GM19467 (cell line): ENCODE data around the gene DTNBP1.
A peak's percentile ranks its signal among the peaks of the same experiment; 100 is the strongest.

Source experiments
- ATAC-seq: cut with Tn5 transposase; IDR thresholded peaks from one replicate; pipeline ENCODE4 v1.9.1; 2021; ENCODE audit warnings: mild to moderate bottlenecking, moderate library complexity; ENCODE audit not compliant: unreplicated experiment

Gene DTNBP1

DNA sequence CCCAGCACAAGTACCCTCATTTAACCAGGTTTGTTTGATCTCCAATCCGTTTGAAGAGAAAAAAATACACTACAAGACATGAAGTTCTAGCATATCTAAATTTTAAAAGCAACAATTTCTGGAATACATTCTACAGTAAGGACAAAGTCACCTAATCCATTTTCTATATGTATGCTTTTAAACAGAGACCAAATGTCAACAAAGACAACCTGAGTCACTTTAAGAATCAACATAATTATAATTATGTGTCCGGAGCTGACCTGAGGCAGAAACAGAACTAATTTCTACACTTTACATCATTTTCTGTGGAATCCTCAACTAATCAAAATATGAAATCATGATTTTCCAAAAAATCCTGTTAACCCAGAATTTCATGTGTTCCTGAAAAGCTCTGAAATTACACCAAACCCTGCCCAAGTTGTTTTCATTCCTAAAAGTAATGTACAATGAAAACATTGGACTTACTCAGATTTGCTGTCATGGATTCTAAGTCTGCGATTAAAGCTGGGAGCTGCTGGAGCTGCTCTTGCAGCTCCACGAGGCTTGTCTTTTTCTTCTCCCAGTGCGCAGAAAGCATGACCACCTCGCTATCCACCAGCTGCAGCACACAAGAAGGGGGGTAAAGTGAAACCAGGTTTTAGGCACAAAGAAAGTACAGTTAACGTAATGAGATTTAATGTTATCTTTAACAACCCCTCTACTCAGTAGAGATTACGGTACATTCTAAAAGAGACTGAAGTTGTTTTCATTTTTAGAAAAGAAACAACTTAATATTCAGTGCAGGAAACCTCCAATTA, 35.8 kb downstream of the DTNBP1 start:
- ATAC-seq, result no peak

DNA sequence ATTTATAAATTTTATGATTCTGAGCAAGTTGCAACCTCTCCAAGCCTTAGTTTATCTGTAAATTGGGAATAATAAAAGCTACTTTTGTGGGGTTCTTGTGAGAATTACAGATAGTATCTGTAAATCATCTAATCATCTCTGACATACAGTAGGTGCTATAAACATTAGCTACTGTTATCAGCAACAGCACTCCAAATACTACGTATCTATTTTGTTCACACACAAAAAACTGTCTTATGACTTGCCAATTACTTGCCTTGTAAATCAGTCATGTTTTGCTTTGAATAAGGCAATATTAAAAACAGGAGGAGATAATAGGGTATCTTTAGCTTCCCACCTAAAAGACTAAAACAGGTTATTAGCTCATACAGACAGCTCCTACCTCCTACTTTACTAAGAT, 36.7 kb downstream of the DTNBP1 start:
- no peak for ATAC-seq

DNA sequence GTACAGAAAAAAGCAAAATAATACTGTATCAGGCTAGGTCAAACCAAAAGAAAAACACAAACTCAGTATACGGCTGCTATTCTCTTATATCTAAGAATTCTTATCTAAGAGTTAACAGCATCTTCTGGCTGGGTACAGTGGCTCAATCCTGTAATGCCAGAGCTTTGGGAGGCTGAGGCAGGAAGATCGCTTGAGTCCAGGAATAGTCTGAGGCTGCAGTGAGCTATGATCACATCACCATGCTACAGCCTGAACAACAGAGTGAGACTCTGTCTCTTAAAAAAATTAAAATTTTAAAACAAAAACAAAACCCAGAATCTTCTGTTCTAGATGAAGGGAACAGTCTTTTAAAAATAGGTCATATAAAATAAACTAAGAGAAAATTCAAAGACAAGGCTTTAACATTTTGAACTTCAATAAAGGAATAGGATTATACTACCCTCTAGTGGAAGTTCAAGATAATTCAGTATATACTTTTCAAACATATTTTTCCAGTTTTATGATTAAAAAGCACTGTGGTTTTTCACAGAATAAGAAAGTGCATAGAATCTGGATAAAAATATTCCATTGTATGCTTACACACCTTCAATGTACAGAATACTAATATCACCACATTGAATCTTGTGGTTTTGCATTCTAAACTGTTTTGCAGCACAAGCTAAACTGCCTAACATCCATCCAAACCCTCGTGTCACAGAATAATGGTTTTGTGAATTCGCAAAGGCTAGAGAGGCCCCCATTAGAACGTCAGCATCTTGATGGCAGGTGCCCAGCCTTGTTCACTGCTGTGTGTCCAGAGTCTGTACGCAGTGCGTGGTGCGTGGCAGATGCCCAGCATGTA, 39.3 kb downstream of the DTNBP1 start:
- no peak for ATAC-seq

DNA sequence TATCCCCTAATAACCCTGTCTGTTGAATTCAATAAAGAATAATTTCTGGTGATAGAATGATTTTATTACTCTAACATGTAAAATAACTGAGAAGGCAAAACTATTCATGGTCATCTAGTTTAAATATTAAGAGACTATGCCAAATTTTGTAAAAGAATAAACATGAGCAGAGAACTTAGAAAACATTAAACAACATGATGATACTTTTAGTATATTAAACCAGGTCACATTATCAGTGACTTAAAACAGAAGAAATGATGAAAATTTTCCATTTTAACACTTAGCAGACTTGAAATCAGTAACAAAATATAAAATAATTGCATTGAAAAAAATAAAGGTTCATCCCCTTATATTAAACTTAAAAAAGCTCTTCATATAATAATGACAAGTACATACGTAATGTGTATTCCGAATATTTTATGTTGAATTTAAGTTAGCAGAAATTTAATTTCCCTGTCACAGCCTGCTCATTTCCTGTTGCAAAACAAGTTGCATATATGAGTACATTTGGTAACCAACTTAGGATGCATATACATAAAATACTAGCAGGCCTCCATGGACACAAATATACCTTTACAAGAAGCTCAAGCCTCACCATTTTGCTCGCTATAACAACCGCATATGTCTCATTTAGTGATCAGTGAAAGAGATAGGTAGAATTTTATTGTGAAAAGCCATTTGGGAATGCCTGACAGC, 40.6 kb downstream of the DTNBP1 start:
- ATAC-seq, result no peak

DNA sequence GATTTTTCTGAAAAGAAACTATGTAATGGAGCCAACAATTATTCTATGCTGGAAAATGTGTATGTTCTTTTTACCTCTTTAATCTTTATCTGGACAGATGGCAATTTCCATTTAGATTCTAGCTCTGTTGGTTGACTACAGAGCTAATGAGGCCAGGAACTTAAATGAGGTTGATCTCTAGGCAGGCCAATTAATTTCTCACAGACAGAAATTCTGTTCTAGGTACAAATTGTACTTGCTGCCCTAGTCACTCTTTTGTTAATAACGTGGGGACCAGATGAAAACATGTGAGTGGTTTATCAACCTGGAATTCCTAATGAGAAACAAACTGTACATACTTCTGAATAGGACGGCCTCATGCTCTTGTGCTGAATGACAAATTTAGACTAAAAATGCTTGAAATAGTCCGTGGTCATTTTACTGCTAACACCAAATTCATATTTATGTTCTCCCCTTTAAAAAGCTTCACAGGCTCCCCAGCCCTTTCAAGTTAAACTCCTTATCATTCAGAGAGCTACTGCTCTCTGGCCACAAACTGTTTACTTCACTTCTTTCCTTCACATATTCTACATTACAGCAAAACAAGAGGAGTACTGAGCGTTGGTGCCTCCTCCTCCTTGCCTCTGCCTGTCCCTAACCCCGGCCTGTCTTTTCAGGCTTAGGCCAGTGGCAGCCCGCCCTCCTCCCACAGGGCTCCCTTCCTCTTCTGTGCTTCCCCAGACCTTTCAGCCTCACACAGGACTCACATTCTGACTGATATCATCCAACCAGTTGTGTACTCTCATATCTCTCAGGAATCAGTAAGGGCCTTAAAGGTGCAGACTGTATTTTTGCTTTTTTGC, 41.4 kb downstream of the DTNBP1 start:
- ATAC-seq, result peak; percentile 67

DNA sequence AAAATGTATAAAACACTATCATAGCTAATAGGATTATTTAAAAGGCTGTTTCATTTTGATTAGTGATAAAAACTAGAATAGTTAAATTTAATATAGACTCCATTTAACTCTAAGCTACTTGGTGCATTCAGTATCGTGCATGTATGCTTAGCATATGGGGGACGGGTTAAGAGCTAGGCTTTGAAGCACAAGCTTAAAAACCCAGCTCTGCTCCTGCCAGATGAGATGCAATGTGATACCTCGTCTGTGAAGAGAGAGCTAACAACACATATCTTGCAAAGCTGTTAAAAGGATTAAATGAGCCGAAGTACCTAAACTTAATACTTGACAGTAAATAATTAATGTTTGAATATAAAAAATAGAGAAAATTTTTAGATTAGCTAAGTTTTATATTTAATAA, 42.2 kb downstream of the DTNBP1 start:
- no peak for ATAC-seq

DNA sequence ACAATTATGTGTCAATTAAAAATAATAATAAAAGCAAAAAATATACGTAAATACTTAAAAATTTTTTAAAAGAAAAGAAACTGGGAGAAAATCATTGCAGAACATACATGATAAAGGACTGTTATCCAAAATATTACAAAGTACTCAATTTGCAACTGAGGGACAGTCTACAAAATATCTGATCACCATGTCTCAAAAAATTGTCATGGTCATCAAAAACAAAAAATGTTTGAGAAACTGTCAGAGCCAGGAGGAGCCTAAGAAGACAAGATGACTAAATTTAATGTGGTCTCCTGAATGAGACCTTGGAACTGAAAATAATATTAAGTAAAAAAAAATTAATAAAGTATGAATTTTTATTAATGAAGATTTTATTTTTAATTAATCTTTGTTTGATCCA, 43.5 kb downstream of the DTNBP1 start:
- no peak for ATAC-seq

DNA sequence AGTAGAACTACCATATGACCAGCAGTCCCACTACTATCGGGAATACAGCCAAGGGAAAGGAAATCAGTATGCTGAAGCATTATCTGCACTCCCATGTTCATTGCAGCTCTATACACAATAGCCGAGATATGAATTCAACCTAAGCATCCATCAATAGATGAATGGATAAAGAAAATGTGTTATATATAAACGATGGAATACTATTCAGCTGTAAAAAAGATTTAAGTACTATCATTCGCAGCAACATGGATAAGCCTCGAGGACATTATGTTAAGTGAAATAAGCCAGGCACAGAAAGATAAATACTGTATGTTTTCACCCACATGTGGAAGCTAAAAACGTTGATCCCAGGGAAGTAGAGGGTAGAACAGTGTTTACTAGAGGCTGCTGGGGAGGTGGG, 44.1 kb downstream of the DTNBP1 start:
- ATAC-seq, result no peak

DNA sequence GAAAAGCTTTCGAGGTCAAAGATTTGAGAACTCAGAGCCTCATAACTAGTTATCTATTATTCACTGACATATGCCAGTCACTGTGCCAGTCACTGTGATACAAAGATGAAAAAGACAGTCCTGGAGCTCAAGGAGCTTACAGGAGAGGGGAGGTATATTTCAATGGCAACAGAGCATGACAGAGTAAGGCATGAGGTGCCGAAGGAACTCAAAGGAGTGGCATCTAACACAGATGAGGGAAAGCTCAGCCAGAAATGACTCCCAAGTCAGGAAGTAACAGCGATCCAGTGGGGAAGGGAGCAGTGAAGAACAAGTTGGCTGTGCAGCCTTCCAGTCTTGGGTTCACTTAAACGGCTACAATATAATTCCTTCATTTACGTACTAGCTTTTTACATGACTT, 46.6 kb downstream of the DTNBP1 start:
- no peak for ATAC-seq

DNA sequence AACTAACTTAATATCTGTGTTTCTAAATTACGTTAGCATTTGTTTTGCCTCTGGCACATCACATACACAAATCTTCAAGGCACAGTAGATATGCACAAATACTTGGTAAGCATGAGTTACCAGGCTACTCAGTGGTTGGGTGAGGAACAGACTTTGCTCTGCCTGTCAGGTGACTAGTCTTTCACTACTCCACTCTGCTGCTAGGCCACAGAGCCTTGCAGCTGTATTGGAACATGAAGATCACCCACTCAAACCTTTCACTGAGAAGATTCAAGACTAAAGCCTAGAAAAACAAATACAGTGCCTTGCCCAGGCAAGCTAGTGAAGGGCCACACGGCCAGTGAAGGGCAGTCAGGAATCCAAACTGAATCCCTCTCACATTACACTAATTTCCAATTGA, 47.0 kb downstream of the DTNBP1 start:
- no peak for ATAC-seq

DNA sequence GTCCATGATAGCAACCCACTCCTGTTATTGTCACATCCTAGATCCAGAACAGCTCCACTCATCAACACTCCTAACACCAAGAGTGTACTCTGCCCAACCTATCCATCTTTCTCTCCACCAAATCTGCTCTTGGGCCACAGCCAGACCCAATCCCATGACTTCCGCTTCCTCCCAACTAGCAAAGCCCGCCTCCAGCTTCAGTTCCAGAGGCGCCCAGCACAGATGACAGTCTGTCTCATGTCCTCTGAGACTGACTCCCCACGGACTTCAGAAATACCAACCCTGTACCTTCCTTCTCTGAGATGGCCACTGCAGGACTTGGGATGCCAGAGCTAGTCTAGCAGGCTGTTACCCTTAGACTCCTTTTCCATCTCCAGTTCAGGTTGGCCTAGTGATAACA, 48.6 kb downstream of the DTNBP1 start:
- no peak for ATAC-seq

DNA sequence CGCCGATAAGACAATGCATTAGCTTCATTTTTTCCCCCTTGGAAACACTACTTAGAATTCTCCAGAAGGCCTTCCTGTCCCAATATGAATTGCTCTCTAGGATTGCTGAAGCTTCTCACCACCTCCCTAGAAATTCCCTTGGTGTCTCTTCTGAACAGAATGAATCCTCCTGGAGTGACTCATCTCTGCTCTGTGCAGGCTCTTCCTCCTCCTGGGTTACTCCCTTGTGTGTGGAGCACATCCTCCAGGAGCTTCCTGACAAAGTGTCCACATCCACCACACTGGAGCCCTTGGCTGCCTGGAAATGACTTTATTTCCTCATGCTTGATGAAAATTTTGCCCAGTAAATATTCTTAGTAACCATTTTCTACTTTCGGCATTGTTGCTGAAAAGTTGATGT, 54.4 kb downstream of the DTNBP1 start:
- no peak for ATAC-seq

DNA sequence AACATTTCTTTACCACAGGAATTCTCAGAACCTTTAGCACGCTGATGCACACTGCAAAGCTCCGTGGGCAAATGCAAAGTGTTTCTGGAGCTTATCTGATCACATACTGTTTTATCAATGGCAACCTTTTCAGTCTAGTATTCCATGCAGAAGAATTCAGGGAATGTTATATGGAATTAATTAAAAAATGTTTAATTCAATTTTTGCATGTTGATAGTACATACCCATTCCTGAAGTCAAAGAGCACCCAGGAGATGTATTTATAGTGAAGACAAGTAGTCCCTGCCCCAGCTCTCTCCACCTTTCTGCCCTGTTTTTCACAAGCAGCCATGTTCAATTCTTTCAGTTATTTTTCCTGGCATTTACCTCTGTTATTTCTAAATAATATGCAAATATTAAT, 55.2 kb downstream of the DTNBP1 start:
- no peak for ATAC-seq

DNA sequence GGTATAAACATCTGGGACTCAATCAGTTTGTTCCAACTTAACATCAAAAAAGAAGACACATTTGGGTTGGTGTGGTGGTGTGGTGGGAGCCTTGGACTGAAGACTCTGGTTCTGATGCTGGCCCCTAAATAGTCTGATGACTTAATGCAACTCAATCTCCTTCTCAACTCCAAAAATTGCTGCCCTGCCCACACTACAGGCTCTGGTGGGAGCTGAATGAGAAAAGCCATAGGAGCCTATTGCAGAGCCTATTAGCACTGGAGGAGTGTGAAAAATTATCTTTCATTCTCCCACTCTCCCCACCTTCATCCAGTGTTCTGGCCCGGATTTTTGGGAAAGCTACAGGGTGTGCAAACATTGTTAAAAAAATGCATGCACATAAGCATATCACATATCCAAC, 56.5 kb downstream of the DTNBP1 start:
- no peak for ATAC-seq

DNA sequence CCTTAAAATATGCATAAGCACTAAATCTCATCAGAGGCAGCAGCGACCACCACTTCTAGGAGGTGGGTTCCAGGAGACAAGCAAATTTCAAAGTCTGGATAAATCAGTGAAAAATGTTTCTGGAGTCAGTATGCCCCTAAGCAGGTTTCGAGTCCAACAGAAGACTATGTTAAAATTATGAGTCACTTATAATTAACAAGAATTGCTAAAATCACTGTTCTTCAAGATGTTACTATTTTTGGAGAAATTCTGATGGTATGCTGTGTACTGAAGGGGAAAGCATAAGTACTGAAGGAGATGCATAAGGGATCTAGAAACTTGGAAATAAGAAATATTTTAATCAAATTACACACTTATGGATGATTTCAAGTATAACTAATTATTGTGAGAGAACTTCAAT, 58.0 kb downstream of the DTNBP1 start:
- no peak for ATAC-seq

DNA sequence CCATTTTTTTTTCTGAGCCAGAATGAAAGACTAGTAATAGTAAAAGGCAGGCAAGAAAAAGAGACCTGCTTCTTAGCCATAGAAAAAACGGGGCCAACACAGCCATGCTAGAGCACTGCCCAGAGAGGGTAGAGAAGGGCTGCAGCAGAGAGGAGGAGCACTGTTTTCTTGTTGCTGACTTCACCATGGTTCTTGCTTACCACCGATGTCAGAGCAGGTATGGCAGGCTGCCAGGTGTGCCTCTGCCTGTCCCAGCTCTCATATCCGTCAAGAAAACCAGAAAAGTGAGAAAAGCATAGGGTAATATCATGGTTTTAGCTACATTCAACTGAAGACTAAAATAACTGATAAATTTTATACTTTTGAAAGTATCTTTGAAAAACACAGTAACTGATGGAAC, 60.7 kb downstream of the DTNBP1 start:
- no peak for ATAC-seq

DNA sequence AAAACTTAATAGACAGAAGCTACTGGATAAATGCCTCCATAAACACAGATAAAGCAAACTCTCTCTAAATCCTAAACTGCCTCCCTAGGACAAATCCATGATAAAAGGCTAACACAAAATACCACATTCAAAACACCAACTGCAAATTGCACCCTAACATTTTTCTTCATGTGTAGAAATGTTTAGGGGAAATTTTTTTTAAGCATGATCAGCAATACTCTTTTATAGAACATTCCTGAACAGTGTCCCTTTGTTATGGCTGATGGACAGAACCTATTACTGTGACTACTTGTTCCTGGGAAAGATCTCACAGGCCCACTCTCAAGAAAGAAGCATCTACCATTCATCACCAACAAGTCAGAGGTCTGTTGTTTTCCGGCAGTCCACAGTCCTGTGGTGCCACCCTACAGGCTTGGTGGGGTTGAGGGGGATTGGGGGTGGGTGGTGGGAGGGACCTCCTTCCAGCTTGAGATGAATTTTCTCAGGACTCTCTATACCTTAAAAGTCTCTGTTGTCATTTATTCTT, 64.5 kb downstream of the DTNBP1 start:
- no peak for ATAC-seq

DNA sequence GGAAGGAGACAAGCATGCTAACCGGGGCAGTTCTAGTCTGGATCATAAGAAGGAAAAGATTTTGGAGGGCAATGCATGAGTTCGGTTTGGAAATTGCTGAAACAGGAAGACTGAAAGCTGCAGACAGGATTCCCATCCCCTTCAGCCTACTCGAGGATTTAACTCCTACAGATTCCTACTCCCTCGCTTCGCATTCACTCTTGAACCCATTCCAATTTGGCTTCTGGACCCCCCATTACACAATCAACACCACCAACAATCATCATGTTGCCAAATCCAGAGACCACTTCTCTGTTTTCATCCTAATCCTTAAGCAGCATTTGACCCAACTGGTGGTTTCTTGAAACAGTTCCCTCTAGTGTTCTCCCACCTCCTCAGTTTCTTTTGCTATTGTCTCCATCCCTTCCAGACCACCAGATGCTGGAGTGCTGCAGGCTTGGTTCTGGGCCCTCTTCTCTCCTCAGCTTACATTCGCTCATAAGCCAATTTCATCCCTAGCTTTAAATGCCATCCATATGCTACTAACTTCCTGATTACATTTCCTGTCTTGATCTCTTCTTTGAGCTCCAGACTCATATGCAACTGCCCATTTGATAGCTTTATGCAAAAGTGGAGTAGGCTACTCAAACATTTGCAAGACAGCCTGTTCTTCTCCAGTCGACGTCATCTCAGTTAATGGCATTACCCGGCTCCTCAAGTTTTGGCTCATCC, 66.5 kb downstream of the DTNBP1 start:
- ATAC-seq, result no peak

DNA sequence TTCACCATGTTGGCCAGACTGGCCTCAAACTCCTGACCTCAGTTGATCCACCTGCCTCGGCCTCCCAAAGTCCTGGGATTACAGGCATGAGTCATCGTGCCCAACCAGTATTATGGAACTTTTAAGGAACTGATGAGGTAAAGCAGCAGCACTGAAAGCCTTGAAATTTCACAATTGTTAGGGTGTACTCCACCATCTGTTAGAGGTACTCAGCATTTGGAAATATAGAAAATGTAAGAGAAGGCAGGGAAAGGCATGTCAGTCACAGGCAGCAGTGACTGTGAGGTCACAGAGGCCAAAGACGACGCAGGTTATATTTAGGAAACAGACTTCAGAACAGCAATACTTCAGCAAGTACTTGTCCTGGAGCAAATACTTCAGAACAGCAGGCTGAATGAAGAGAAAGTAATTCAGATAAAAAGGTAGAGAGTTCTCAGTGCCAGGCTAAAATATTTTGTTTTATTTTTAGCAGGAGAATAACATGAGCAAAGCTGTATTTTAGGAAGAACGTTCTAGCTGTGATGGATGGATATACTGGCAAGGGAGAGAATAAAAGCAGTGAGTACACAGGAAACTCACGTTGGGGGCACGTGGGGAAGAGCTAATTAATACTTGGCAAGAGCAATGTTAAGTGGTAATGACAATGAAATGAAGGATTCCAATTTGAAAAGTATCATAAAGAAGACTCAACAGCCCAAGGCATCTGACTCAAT, 67.2 kb downstream of the DTNBP1 start:
- ATAC-seq, result no peak
